Raji (cell line): ENCODE measurements around the gene LARGE1.

Experiments
- POLR2A ChIP-seq: IDR thresholded peaks from 2 replicates; pipeline ENCODE4 v1.6.1; 2011; ENCODE audit warnings: low read depth, low read length, control low read depth; ENCODE audit not compliant: insufficient read depth

Gene LARGE1

GRCh38 chr22:33853200-33854097, 66.8 kb downstream of the LARGE1 start:
- TF ChIP-seq POLR2A: no peak

- no peak for TF ChIP-seq POLR2A
Measured at GRCh38 chr22:33851821-33852384, 68.4 kb downstream of the LARGE1 start.

GRCh38 chr22:33851240-33851639, 69.0 kb downstream of the LARGE1 start:
- TF ChIP-seq POLR2A: no peak

- TF ChIP-seq POLR2A: no peak
Measured at GRCh38 chr22:33850724-33851123, 69.6 kb downstream of the LARGE1 start.

- no peak for TF ChIP-seq POLR2A
Measured at GRCh38 chr22:33850193-33850592, 70.1 kb downstream of the LARGE1 start.

- no peak for TF ChIP-seq POLR2A
Measured at GRCh38 chr22:33848251-33848650, 72.0 kb downstream of the LARGE1 start.

- no peak for TF ChIP-seq POLR2A
Measured at GRCh38 chr22:33844273-33844672, 76.0 kb downstream of the LARGE1 start.

GRCh38 chr22:33842421-33843094, 77.7 kb downstream of the LARGE1 start:
- no peak for TF ChIP-seq POLR2A

GRCh38 chr22:33842006-33842354, 78.3 kb downstream of the LARGE1 start:
- no peak for TF ChIP-seq POLR2A

- no peak for TF ChIP-seq POLR2A
Measured at GRCh38 chr22:33841281-33842005, 78.8 kb downstream of the LARGE1 start.

- TF ChIP-seq POLR2A: no peak
Measured at GRCh38 chr22:33838644-33839043, 81.6 kb downstream of the LARGE1 start.

GRCh38 chr22:33837826-33838225, 82.5 kb downstream of the LARGE1 start:
- TF ChIP-seq POLR2A: no peak

GRCh38 chr22:33835265-33835664, 85.0 kb downstream of the LARGE1 start:
- TF ChIP-seq POLR2A: no peak

- no peak for TF ChIP-seq POLR2A
Measured at GRCh38 chr22:33832558-33833151, 87.6 kb downstream of the LARGE1 start.

GRCh38 chr22:33831651-33832050, 88.6 kb downstream of the LARGE1 start:
- no peak for TF ChIP-seq POLR2A

GRCh38 chr22:33831207-33831606, 89.1 kb downstream of the LARGE1 start:
- no peak for TF ChIP-seq POLR2A
